Liver (tissue), 9 donors: ENCODE results near the gene ANKRD60. TPM values are rescaled to one million over a fixed set of nuclear protein-coding genes. Genes with fewer than 3 reads are reported as not detected.
A peak's percentile ranks its signal among the peaks of the same experiment; 100 is the strongest.

Experiments
- DNase-seq: peaks from one replicate; pipeline ENCODE4 v3.0.0-alpha.2; 2017; ENCODE audit warnings: low spot score
- H3K27ac ChIP-seq, 2 donors: one replicate each; pipeline ENCODE4 v1.7.0; 2013; ENCODE audit warnings: inconsistent platforms in 2 of 2, low read length in 2 of 2, control low read depth in 1 of 2, low read depth in 1 of 2, mild to moderate bottlenecking in 1 of 2
- H3K27me3 ChIP-seq, 4 donors: one replicate each; pipeline versions ENCODE4 v1.6.1 to v1.7.0; 2013; ENCODE audit warnings: low read length in 3 of 4, inconsistent platforms in 1 of 4, mild to moderate bottlenecking in 1 of 4, moderate library complexity in 1 of 4; ENCODE audit not compliant: control insufficient read depth in 4 of 4, insufficient read depth in 4 of 4
- H3K36me3 ChIP-seq, 4 donors: one replicate each; pipeline versions ENCODE4 v1.6.1 to v1.7.0; 2013; ENCODE audit warnings: low read length in 3 of 4, mild to moderate bottlenecking in 3 of 4, low read depth in 1 of 4, moderate library complexity in 1 of 4; ENCODE audit not compliant: control insufficient read depth in 4 of 4, insufficient read depth in 3 of 4
- H3K4me1 ChIP-seq, 4 donors: one replicate each; pipeline versions ENCODE4 v1.6.1 to v1.7.0; 2013; ENCODE audit warnings: low read length in 3 of 4, mild to moderate bottlenecking in 3 of 4, moderate library complexity in 1 of 4; ENCODE audit not compliant: control insufficient read depth in 4 of 4, insufficient read depth in 4 of 4
- H3K4me3 ChIP-seq, 3 donors: one replicate each; pipeline versions ENCODE4 v1.6.1 to v1.7.0; 2013; ENCODE audit warnings: low read length in 3 of 3, control low read depth in 1 of 3, low read depth in 1 of 3, mild to moderate bottlenecking in 1 of 3
- H3K9ac ChIP-seq, 2 donors: one replicate each; pipeline ENCODE4 v1.7.0; 2013; ENCODE audit warnings: low read length in 2 of 2, mild to moderate bottlenecking in 2 of 2, moderate library complexity in 2 of 2, control low read depth in 1 of 2, low read depth in 1 of 2
- H3K9me3 ChIP-seq, 4 donors: one replicate each; pipeline versions ENCODE4 v1.6.1 to v1.7.0; 2013; ENCODE audit warnings: low read length in 3 of 4; ENCODE audit not compliant: control insufficient read depth in 4 of 4
- ATF3 ChIP-seq: IDR thresholded peaks from 2 replicates; pipeline ENCODE4 v1.6.1; 2016; ENCODE audit warnings: antibody characterized with exemption
- CTCF ChIP-seq: fragments of 150-350 bp; IDR thresholded peaks from 2 replicates; pipeline ENCODE4 v1.5.1; 2017; ENCODE audit warnings: improper control_type of control experiment, low read depth, low read length; ENCODE audit not compliant: missing input control
- EGR1 ChIP-seq, 2 donors: IDR thresholded peaks; 2 replicates each; pipeline ENCODE4 v1.6.1; 2016 to 2018; ENCODE audit warnings: antibody characterized with exemption in 2 of 2, low read depth in 2 of 2
- FOXA1 ChIP-seq: IDR thresholded peaks from 2 replicates; pipeline ENCODE4 v1.6.1; 2016; ENCODE audit warnings: antibody characterized with exemption
- HNF4G ChIP-seq: IDR thresholded peaks from 2 replicates; pipeline ENCODE4 v1.6.1; 2016; ENCODE audit warnings: antibody characterized with exemption
- JUND ChIP-seq, 2 donors: IDR thresholded peaks; 2 replicates each; pipeline ENCODE4 v1.6.1; 2016; ENCODE audit warnings: antibody characterized with exemption in 2 of 2
- NR2F2 ChIP-seq: IDR thresholded peaks from 2 replicates; pipeline ENCODE4 v1.6.1; 2016; ENCODE audit warnings: antibody characterized with exemption
- RAD21 ChIP-seq, 2 donors: IDR thresholded peaks; 2 replicates each; pipeline ENCODE4 v1.6.1; 2016; ENCODE audit warnings: antibody characterized with exemption in 2 of 2, mild to moderate bottlenecking in 2 of 2
- REST ChIP-seq: IDR thresholded peaks from 2 replicates; pipeline ENCODE4 v1.6.1; 2016; ENCODE audit warnings: antibody characterized with exemption, mild to moderate bottlenecking
- TAF1 ChIP-seq: conservative IDR thresholded peaks from 2 replicates; pipeline ENCODE4 v1.6.1; 2016; ENCODE audit warnings: antibody characterized with exemption, mild to moderate bottlenecking
- ZBTB33 ChIP-seq: IDR thresholded peaks from 2 replicates; pipeline ENCODE4 v1.6.1; 2016; ENCODE audit warnings: antibody characterized with exemption
- WGBS: extraction: QIAGEN DNeasy Blood & Tissue Kit; methylation state at CpG from one replicate; pipeline ENCODE4 v1.1.7; 2013; 5-methylcytosine and 5-hydroxymethylcytosine counted together
- polyA plus RNA-seq, 2 donors: library from polyadenylated mRNA; stranded (reverse) in 1 of 2; unstranded in 1 of 2; fragments of 200-250 nt in 1 of 2; fragments of >200 nt in 1 of 2; fragmentation: Nextera tagmentation in 1 of 2; extraction: Ambion mirVana in 1 of 2; gene quantifications; one replicate each; pipeline versions ENCODE4 v1.2.1 to v1.2.3, GENCODE V29; 2013 to 2015
- total RNA-seq, 2 donors: library from RNA; depleted of rRNA; stranded (reverse); fragments of >200 nt; gene quantifications; one replicate each; pipeline ENCODE4 v1.2.3, GENCODE V29; 2014
- donor health status: healthy.
- donor health status: healthy.
- donor health status: healthy.
- donor health status: healthy.
- donor health status: healthy.

ANKRD60 gene
- total and polyA plus RNA-seq, 4 donors, result not detected

GRCh38 chr20:58268936-58269619, 40.6 kb upstream of the ANKRD60 start:
- 78% methylated on average over 13 of the region's 13 CpGs for WGBS
- H3K27ac ChIP-seq, result no peak overlapping the region
- peaks cover 0 to 6% (median 2%) of the 10 kb centered on the region in 4 donors for H3K36me3 ChIP-seq
- TF ChIP-seq REST (no peak), NR2F2 (peak; percentile 49)
- no peaks in the 10 kb centered on the region for H3K27me3 ChIP-seq
- H3K4me3 ChIP-seq, result no peak overlapping the region
- no peaks in the 10 kb centered on the region for H3K4me1 ChIP-seq
- no peaks in the 10 kb centered on the region for H3K9me3 ChIP-seq
- no peak overlapping the region for H3K9ac ChIP-seq
- DNase-seq, result no peak

GRCh38 chr20:58268421-58268821, 40.0 kb upstream of the ANKRD60 start:
- H3K9me3 ChIP-seq, result no peaks in the 10 kb centered on the region
- no peak overlapping the region for H3K27ac ChIP-seq
- no peak for DNase-seq
- H3K27me3 ChIP-seq, result no peaks in the 10 kb centered on the region
- H3K4me1 ChIP-seq, result no peaks in the 10 kb centered on the region
- peaks cover 0 to 6% (median 2%) of the 10 kb centered on the region in 4 donors for H3K36me3 ChIP-seq
- TF ChIP-seq ATF3 (no peak), CTCF (no peak), JUND (IDR thresholded peaks at IDR 0.05) (no peak), NR2F2 (no peak), RAD21 (IDR thresholded peaks at IDR 0.05) (no peak), FOXA1 (no peak), EGR1 (IDR thresholded peaks at IDR 0.05; ENCODE audit: low read depth in 2 of 2) (no peak), ZBTB33 (no peak), HNF4G (no peak), TAF1 (no peak)
- no peak overlapping the region for H3K9ac ChIP-seq
- WGBS, result 93% methylated on average over 7 of the region's 7 CpGs
- H3K4me3 ChIP-seq, result no peak overlapping the region
